HG03457 (cell line): ENCODE data around the gene PABPC3.

Source experiments
- ATAC-seq: cut with Tn5 transposase; IDR thresholded peaks from one replicate; pipeline ENCODE4 v1.9.1; 2021; ENCODE audit warnings: moderate number of reproducible peaks; ENCODE audit not compliant: unreplicated experiment

Gene PABPC3

DNA sequence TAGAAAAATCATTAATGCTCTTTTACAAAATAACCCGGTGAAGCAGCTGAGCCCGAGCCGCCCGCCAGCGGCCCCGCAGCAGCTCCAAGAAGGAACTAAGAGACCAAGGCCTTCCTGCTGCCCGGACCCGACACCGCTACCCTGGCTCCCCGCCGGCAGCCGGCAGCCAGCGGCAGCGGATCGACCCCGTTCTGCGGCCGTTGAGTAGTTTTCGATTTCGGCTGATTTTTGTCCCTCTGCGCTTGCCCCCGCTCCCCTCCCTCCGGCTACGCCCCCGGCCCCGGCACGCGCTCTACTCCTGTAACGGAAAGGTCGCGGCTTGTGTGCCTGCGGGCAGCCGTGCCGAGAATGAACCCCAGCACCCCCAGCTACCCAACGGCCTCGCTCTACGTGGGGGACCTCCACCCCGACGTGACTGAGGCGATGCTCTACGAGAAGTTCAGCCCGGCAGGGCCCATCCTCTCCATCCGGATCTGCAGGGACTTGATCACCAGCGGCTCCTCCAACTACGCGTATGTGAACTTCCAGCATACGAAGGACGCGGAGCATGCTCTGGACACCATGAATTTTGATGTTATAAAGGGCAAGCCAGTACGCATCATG is at the start of gene PABPC3:
Gene PABPC3, plus strand, starts transcription at position 286 of the 603 bp plus-strand sequence. Its CDS starts 63 bp downstream, at position 349.
- no peak for ATAC-seq

DNA sequence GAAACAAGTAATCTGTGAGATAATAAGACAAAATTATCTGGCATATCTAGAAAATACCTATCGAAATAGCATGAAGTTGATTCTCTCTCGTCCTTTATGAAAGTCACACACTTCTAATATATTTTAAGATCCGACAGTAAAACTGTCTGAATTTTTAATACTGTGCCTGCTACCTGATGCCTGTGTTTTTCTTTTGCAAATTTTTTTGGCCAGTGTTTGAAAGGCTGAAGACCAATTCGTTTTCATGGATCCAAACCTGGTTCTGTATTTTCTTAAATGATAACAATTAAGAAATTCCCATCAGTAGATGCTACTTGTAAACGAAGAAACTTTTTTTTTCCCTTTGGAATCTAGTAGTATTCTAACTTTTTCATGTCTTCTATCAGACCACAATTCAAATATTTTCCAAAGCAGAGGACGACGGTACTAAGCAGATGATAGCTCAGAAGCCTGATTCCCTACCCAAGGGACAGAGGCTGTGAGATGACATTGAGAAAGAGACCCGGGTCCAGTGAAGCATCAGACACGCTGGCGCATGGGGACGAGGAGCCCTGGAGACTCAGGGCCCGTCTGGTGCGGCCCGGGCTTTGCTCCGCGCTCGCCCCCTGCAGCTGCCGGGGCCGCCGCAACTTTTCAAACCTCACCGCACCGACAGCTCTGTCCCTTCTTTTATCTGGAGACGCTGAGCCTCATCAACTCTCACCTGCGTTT is 49.5 kb upstream of the PABPC3 start:
- no peak for ATAC-seq

DNA sequence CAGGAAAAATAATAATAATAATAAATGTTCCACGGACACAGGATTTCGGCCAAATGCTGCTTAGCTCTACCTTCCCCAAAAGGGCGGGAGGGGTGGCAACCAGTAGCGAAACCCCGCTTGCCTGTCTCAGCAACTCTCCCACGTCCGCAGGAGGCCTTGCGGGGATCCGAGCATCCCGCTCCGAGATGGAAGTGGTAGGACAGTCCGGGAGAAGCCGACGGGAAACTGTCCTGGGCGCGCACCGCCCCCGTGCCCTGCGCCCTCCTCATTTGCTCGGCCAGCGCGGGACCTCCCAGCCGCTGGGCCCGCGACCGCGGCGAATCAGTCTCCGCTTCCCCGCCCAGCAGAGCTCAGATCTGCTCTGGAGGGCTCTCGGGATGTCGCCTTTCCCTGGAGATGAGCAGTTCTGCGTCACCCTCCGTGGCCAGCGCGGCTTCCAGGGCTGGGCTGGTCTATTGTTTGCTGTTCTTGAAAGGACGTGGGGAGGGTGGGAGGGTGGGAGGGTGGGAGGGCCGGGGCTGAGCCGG is 48.9 kb upstream of the PABPC3 start:
- ATAC-seq: no peak

DNA sequence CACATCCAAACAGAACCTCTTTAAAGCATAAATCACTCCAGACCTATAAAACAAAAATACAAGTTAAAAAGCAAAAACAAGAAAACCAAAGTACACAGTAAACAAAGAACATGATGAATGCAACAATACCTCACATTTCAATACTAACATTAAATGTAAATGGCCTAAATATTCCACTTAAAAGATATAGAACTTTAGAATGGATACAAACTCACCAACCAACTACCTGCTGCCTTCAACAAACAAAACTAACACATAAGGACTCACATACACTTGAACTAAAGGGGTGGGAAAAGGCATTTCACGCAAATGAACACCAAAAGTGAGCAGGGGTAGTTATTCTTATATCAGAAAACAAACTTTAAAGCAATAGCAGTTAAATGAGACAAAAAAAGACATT is 44.9 kb upstream of the PABPC3 start:
- ATAC-seq: no peak

DNA sequence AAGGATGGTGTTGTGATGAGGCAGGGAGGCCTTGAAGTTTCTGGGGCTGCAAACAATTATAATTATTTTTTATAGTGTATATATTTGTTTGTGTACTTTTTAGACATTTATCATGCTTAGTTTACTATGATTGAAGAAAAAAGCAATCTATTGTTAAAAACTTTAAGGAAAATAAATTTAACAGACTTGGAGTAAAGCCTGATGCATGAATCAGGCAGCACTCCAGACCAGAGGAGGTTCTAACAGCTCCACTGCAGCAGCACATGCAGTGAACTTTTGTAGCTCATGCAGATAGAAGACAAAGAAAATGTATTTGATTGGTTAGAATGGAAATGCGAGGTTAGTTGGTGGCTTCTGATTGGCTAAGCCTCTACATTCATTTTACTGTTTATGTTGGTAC is 36.8 kb upstream of the PABPC3 start:
- ATAC-seq: no peak

DNA sequence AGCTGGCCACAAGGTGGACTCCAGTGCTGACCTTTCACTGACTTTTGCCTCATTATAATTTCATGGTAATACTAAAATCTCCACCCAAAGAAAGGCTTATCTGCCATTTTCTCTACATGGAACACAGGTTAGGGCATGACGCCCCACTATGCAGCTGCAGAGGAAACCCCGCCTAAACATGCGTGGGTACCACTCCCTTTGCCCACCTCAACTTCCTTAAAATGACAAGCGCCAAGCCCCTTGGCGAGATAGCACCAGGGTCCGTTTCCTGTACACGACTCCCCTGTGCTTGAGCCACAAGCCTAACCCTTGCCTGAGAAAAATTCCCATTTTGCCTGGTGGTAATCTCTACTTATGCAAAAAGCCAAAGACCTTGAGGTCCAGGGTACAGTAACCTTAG is 36.0 kb upstream of the PABPC3 start:
- no peak for ATAC-seq

DNA sequence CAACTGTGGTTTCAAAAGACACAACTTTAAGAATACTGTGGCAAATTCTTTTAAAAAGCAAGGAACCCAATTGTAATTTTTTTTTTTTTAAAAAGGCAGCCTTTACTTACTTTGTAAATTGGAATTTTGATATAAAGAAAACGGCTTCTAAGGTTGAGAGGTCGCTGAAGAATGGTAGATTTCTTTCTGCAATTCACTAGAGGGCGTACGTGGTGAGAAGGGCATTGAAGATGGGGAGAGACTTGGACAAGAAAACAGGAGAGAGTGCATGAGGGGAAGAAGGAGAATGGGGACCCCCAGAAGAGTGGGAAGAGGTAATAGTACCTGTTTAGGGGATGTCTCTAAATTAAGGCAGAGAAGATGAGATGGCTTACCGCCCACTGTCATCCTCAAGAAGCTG is 33.5 kb upstream of the PABPC3 start:
- ATAC-seq: no peak

DNA sequence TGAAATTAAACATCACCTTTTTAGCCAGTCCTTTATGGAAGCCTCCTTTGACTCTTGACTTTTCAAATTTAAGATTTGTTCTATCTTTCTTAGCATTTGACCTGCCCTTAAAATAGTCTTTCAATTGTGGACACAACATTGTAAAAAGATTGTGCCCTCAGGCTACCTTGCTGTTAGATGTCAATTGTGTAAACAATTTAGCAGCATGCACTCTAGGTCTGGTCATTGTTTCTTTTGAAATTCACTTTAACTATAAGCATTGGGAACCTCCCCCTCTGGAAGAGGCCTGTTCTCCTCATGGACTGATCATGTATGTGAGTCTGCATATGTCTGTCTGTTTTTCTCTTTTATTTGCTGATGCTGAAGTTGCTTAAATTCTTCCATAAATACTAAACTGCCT is 31.5 kb upstream of the PABPC3 start:
- ATAC-seq: no peak

DNA sequence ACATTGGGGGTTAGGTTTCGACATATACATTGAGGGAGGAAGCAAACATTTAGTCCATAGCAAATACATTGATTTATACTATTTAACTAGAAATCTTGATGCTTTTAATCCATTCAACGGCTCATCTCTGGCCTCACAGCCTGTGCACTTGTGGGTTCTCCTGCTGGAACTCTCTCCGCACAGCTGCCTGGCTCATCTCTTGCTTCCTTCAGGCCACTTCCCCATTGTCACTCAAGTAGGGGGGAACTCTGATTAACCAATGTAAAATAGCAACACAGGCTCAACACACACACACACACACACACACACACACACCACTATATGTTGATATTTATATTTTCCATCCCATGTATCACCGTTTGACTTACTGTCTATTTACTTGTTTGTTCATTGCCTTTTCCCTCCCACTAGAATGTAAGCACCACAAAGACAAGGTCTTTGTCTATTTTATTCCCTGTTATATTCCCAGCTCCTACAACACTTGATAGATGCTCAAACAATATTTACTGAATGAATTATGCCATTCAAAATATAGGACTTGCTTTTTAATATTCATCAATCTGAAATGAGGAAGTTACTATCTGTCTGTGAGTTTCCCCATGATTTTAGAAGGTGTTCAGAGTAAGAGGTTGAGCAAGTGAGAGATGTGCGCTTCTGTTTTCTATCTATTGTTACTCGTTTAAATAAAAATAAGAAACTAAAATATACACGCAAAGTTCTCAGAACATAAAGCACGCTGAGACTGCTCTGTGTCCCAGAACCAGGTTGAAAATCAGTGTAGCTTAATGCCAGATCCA is 29.8 kb upstream of the PABPC3 start:
- no peak for ATAC-seq

DNA sequence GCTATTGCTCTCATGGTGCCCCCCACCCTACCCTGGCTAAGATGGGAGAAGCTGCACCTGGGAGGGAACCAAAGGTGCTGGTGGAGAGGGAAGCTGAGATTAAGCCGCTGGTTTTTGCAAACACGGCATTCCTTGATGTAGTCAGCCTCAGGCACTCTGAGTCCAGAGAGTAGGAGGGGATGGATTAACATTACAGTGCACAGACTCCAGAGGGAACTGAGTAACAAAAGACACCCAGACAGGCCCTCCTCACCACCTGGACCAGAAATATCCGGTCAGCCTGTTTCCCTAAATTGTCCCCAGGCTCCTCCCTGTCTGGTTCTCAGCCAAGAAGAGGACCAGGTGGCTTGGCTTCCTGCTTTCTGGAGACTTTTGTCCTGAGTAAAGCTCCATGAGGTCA is 28.9 kb upstream of the PABPC3 start:
- no peak for ATAC-seq

DNA sequence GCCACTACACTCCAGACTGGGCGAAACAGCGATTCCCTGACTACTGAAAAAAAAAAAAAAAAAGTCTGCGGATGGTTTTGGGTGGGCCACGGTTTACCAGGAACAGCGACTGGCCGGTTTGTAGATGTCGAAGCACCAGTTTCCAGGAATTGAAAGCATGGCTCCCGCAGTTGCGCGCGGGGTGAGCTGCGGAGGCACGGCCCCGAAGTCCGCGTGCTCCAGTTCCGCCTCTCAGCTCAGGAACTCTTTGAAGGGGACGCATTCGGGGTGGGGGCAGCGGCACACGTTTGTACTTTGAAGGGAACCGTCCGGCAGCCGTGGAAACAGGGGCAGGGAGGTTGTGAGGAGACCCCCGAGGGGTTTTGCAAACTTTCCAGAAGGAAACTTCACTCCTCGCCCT is 27.1 kb upstream of the PABPC3 start:
- no peak for ATAC-seq

DNA sequence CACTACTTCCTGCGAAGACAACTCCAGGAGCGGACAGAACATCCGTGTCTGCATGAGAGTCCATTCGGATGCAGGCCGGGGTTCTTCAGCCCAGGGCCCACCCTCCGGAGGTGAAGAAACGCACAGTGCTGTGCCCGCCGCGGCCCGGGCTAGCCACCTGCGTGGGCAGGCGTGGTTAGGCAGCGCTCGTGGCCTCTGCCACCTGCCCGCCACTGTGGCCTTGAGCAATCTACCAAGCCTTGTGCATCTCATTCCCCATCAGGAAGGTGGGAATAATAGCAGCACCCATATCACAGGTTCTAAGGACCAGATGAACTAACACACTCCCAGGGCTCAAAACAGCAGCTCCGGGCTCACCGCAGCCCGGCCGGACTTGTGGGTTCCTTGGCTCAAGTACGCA is 26.7 kb upstream of the PABPC3 start:
- no peak for ATAC-seq

DNA sequence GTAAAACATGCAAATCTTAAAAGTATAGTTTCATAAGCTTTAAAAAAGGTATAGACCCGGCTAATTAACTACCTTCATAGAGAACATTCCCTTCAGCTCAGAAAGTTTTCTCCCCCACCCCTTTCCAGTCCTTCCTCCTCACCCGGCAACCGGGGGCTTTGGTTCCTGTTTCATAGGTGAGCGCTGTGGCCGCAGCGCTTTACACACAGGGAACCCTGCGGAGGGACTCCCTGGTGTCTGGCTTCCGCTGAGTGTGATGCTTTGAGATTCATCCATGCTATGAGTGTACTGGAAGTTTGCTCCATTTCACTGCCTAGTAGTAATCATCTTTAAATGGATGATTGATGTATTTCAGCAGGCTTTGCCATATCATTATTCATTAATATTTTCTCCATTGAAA is 26.0 kb upstream of the PABPC3 start:
- ATAC-seq: no peak

DNA sequence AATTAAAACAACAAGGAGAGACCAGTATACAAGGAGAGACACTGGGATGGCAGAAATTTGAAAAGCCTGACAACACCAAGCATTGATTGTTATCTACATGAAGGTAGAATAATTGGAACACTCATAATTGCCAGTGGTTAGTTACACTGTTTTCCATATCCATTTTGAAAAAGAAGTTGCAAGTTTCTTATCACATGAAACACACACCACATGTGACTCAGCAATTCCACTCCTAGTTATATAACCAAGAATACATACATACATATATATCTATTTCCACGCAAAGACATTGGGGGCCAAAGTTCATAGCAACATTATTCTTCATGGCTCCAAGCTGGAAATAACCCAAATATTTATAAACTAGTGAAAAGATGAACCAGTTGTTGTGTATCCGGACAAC is 15.2 kb upstream of the PABPC3 start:
- ATAC-seq: no peak

DNA sequence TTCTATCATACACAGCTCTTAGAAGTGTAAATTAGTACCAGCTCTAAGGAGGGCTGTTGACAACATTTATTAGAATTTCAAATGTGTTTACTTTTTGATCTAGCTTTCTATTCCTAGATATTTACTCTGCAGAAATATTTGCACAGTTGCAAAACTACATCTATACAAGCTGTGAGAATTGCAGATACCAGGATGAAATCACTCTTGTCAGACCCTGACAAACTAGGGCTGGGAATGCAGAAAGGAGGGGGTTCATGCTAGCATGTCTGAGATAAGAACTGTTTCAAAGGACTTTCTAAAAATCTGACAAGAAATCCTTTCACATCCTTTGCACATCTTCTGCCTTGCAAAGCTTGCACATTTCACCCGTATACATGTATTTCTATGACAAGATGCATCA is 11.8 kb upstream of the PABPC3 start:
- no peak for ATAC-seq

DNA sequence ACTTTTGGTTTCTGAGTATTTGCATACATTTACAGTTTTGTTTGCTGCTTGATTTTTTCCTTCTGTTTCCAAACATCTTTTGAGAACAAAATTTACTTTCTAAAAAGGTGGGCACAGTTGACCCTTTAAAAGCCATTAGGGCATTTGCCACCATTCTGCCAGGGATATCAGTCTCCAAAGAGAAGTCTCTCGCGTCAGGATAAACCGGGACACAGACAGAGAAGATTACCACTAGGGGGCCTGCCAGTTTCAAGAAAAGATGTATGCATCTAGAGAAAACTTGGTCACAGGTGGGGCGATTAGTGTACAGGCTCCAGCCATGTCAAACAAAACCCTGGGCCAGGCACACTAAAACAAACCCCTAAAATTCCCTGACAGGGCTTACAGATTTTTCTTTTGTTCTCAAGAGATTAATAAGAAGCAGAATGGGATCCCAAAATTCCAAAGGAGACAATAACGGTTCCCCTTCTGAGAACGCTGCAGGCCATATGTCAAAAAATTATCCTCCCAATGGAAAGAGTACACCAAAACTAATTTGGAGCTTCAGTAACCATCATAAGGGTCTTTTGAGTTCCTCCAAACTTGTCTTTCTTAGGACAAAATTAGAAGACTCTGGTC is 10.7 kb upstream of the PABPC3 start:
- ATAC-seq: no peak

DNA sequence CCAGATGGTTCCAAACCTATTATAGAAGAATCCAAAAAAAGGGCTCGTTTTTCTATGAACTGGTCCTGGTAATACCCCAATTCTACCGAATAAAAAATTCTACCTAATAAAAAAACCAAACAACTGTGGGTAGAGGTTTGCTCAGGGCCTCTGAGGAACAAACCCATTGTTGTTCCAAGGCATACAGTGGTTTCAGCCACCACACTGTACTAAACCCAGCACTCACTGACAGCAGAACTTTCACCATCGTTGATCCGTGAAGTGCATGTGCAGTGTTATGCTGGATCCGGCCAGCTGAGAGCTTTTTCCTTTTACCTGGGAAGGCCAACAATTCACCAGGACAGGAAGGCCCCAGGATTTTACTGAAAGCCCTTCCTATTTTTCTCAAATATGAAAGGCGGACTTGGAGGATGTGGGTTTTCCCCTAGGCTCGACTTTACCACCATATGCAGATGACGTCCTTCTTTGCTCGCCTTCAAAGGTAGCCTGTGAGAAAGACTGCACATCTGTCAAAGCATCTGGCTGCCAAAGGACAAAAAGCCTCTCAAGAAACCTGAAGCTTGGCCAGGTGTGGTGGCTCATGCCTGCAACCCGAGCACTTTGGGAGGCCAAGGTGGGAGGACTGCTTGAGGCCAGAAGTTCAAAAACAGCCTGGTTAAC is 7.2 kb upstream of the PABPC3 start:
- ATAC-seq: no peak

DNA sequence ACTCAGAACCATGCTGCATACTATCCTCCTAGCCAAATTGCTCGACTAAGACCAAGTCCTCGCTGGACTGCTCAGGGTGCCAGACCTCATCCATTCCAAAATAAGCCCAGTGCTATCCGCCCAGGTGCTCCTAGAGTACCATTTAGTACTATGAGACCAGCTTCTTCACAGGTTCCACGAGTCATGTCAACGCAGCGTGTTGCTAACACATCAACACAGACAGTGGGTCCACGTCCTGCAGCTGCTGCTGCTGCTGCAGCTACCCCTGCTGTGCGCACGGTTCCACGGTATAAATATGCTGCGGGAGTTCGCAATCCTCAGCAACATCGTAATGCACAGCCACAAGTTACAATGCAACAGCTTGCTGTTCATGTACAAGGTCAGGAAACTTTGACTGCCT is 1.5 kb downstream of the PABPC3 start:
- no peak for ATAC-seq

DNA sequence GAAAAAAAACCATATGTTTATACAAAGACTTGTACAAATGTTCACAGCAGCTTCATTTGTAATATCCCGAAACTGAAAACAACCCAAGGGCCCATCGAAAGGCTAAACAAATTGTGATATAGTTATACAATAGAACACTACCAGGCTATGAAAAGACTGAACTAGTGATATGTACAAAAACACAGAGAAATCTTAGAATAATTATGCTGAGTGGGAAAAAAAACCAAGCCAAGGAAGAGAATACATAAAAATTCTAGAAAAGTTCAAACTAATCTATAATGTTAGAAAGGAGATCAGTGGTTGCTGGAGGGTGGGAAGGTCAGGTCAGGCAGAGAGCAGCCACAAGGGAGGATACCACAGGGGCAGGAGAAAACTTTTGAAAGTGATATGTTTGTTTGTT is 7.8 kb downstream of the PABPC3 start:
- ATAC-seq: no peak

DNA sequence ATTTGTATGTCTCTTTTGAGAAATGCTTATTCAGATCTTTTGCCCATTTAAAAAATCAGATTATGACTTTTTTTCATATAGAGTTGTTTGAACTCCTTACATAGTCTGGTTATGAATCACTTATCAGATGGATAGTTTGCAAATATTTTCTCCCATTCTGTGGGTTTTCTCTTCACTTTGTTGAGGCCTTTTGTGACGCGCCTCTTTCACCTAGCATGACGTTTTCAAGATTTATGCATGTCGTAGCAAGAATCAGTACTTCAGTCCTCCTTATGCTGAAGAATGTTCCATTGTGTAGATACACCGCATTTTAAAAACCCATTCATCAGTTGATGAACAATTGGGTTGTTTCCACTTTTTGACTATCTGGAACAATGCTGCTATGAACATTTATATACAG is 13.4 kb downstream of the PABPC3 start:
- no peak for ATAC-seq
